GM06990 (cell line): ENCODE results near the gene GALNT16.

Experiments
- DNase-seq: peaks from one replicate; pipeline ENCODE4 v3.0.0-alpha.2; 2011; ENCODE audit not compliant: insufficient read length; ENCODE audit errors: extremely low read depth
- H3K27me3 ChIP-seq: replicated peaks from 2 replicates; pipeline ENCODE4 v1.6.0; 2011; ENCODE audit warnings: low read length; ENCODE audit not compliant: control insufficient read depth, insufficient read depth
- H3K36me3 ChIP-seq: 2 replicates; pipeline ENCODE4 v1.5.1; 2011; ENCODE audit warnings: low read length; ENCODE audit not compliant: control insufficient read depth, insufficient read depth
- H3K4me3 ChIP-seq: replicated peaks from 2 replicates; pipeline ENCODE4 v1.5.1; 2011; ENCODE audit warnings: low read depth, mild to moderate bottlenecking, control low read depth, low read length
- CTCF ChIP-seq: IDR thresholded peaks from 2 replicates; pipeline ENCODE4 v1.5.1; 2011; ENCODE audit warnings: low read length, control low read depth, mild to moderate bottlenecking, inconsistent platforms; ENCODE audit not compliant: insufficient read depth, poor library complexity, severe bottlenecking

Gene GALNT16

DNA sequence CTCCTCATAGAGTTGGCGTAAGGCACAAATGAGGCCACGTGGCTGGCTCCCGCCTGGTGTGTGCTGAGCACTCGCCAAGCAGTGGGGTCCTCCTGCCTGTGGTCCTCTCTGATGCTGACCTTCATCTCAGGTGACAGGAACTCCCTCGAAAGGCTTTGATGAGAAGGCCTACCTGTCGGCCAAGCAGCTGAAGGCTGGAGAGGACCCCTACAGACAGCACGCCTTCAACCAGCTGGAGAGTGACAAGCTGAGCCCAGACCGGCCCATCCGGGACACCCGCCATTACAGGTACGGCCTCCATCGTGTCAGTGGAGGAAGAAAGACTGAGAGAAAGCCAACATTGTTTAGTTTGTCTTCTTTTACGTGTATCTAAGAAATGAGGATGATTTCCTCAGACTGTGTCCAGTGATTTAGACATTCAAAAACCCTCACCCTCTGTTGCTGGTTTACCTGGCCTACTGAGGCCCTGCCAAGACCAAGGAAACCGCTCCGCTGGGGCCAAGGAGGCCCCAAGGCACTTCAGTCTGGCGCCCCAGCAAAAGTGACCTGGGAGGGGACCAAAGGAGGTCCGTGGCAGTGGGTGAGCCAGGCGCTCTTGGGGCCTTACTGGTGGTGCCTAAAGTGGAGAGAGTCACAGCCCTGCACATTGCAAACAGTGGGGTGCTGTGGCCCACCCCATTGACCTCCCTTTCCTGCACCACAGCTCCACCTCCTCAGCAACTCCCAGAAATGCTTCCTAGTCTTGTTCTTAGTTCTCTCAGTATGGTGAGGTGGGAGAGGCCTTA, 60.8 kb downstream of the GALNT16 start:
- H3K27me3 ChIP-seq, result no peaks in the 10 kb centered on the region; the same call in 1 of the 2 replicates
- no peak overlapping the region for H3K4me3 ChIP-seq
- no peaks in the 10 kb centered on the region for H3K36me3 ChIP-seq
- no peak for DNase-seq
- TF ChIP-seq CTCF, result no peak

GRCh38 chr14:69321601-69322330, 61.8 kb downstream of the GALNT16 start:
- DNase-seq, result no peak
- no peaks in the 10 kb centered on the region for H3K36me3 ChIP-seq

DNA sequence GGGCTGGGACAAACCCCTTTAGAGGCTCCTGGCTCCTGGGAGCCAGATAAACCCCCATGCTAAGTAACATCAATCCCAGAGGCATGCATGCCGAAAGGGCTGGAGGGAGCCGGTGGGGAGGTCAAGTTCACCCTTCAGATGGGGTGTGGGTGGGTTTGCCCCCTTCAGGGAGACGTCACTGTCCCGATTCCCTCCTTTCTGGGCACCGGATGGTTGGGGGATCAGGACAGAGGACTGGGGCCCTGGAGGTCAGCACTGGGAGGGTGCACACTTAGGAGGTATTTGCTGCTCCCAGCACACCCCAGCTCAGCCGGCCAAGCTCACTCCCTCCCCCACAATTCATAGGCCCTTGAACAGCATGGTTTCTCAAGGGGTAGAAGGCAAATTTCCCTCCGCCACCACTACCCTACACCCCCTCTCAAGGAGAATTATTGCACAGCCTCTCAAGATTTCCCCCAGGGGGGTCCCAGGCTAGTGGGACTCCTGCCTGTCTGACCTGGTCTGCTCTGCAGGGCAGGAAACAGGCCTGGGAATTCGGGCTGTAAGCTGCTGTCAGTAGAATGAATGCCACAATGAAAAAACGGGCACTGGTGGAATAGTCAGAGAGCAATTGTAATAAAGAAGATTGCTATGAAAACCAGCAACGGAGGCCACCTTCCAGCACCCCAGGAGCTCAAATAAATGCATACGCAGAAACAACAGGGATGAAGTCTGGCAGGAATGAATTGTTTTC, 63.5 kb downstream of the GALNT16 start:
- H3K4me3 ChIP-seq, result no peak overlapping the region
- no peak for TF ChIP-seq CTCF
- H3K36me3 ChIP-seq, result no peaks in the 10 kb centered on the region
- no peak for DNase-seq
- no peaks in the 10 kb centered on the region; the same call in 1 of the 2 replicates for H3K27me3 ChIP-seq

More at GRCh38 chr14:69321601-69322330, 61.8 kb downstream of the GALNT16 start:
- no peak for TF ChIP-seq CTCF
- Histone ChIP-seq H3K4me3 (no peak overlapping the region), H3K27me3 (no peaks in the 10 kb centered on the region; the same call in 1 of the 2 replicates)

DNA sequence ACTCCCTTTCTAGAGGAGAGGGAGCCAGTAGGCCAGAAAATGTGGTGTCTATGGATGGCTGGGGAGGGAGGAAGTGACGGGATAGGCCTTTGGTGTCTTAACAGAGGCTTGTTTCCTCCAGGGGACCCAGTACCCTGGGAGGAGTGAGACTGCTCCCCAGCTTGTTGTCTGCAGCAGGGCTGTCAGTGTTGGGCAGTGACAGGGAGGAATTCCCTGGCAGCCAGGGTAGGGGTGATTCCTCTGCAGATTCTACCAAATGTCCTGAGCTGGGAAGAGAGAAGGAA, 64.0 kb downstream of the GALNT16 start:
- TF ChIP-seq CTCF, result no peak
- H3K4me3 ChIP-seq, result no peak overlapping the region
- H3K36me3 ChIP-seq, result no peaks in the 10 kb centered on the region
- H3K27me3 ChIP-seq, result no peaks in the 10 kb centered on the region; the same call in 1 of the 2 replicates
- DNase-seq, result no peak

- no peaks in the 10 kb centered on the region; the same call in 1 of the 2 replicates for H3K27me3 ChIP-seq
- H3K4me3 ChIP-seq, result no peak overlapping the region
- H3K36me3 ChIP-seq, result no peaks in the 10 kb centered on the region
- DNase-seq, result no peak
- no peak for TF ChIP-seq CTCF
Observed at GRCh38 chr14:69324341-69324931, 64.5 kb downstream of the GALNT16 start.
